T-cell (primary cell): Measurements from ENCODE around the gene TMEM176A. TPM values are rescaled to one million over a fixed set of nuclear protein-coding genes. Genes with fewer than 3 reads are reported as not detected.

Experiments
- ATAC-seq, 4 experiments: fragments of 200-7000 bp in 3 of 4; fragments of 150-1000 bp in 1 of 4; cut with Tn5 transposase; replicated peaks in 1 of 4; 1 replicate in 3 of 4; 2 replicates in 1 of 4; pipeline ENCODE4 v1.10.0; 2021; ENCODE audit warnings: moderate library complexity in 3 of 4, mild to moderate bottlenecking in 2 of 4, moderate number of reproducible peaks in 1 of 4
- CTCF ChIA-PET, 2 donors: fragments of 300-600 bp; sonication (Branson Sonifier 250); formaldehyde crosslinking; loops; one replicate each; lab custom pipeline; 2022; ENCODE audit warnings: antibody characterized with exemption in 2 of 2; lab: Charles Lee
- POLR2A ChIA-PET, 2 donors: fragments of 300-600 bp; sonication (Branson Sonifier 250); formaldehyde crosslinking; loops; one replicate each; lab custom pipeline; 2022; ENCODE audit warnings: antibody characterized with exemption in 2 of 2; lab: Charles Lee
- DNase-seq, 35 experiments: peaks; one replicate each; pipeline versions ENCODE4 v3.0.0 to v3.0.0-alpha.2; 2013 to 2023
- H3K27ac ChIP-seq: one replicate; pipeline ENCODE4 v1.5.1; 2013; ENCODE audit warnings: low read length
- H3K27me3 ChIP-seq, 2 experiments: replicated peaks in 1 of 2; 1 replicate in 1 of 2; 2 replicates in 1 of 2; pipeline versions ENCODE4 v1.6.1 to v1.7.0; 2013; ENCODE audit warnings: low read length in 1 of 2, mixed read lengths in 1 of 2; ENCODE audit not compliant: control insufficient read depth in 2 of 2, insufficient read depth in 2 of 2; ENCODE audit errors: extremely low read depth in 1 of 2
- H3K36me3 ChIP-seq, 2 donors: 1 replicate in 1 of 2; 2 replicates in 1 of 2; pipeline versions ENCODE4 v1.6.1 to v1.7.0; 2013; ENCODE audit warnings: low read length in 1 of 2; ENCODE audit not compliant: control insufficient read depth in 2 of 2, insufficient read depth in 1 of 2; ENCODE audit errors: extremely low read depth in 1 of 2
- H3K4me1 ChIP-seq, 2 experiments: 1 replicate in 1 of 2; 2 replicates in 1 of 2; pipeline versions ENCODE4 v1.6.1 to v1.7.0; 2013; ENCODE audit warnings: low read length in 2 of 2, mixed read lengths in 1 of 2; ENCODE audit not compliant: insufficient read depth in 2 of 2, control insufficient read depth in 1 of 2; ENCODE audit errors: extremely low read depth in 1 of 2
- H3K4me3 ChIP-seq, 2 donors: 1 replicate in 1 of 2; 2 replicates in 1 of 2; pipeline versions ENCODE4 v1.5.1 to v1.7.0; 2013; ENCODE audit warnings: mild to moderate bottlenecking in 2 of 2, low read length in 1 of 2, moderate library complexity in 1 of 2; ENCODE audit not compliant: control insufficient read depth in 1 of 2; ENCODE audit errors: extremely low read depth in 1 of 2
- H3K9me3 ChIP-seq: 2 replicates; pipeline ENCODE4 v1.7.0; 2013
- H3K27ac Mint-ChIP-seq, 2 donors: one replicate each; pipeline ENCODE4 v1.8.0; 2020 to 2021; ENCODE audit warnings: mild to moderate bottlenecking in 2 of 2, mixed read lengths in 2 of 2
- H3K27me3 Mint-ChIP-seq, 2 donors: one replicate each; pipeline ENCODE4 v1.8.0; 2021 to 2022; ENCODE audit warnings: mixed read lengths in 2 of 2
- H3K36me3 Mint-ChIP-seq: one replicate; pipeline ENCODE4 v1.8.0; 2021; ENCODE audit warnings: mixed read lengths
- H3K4me1 Mint-ChIP-seq, 3 donors: one replicate each; pipeline ENCODE4 v1.8.0; 2020 to 2022; ENCODE audit warnings: mixed read lengths in 3 of 3, mild to moderate bottlenecking in 1 of 3
- H3K4me3 Mint-ChIP-seq, 3 donors: one replicate each; pipeline ENCODE4 v1.8.0; 2020 to 2022; ENCODE audit warnings: mild to moderate bottlenecking in 3 of 3, mixed read lengths in 3 of 3, moderate library complexity in 3 of 3
- H3K9me3 Mint-ChIP-seq, 3 donors: one replicate each; pipeline ENCODE4 v1.8.0; 2020 to 2022; ENCODE audit warnings: mixed read lengths in 3 of 3
- WGBS: methylation state at CpG from one replicate; pipeline ENCODE4 v1.1.5; 2013; ENCODE audit warnings: missing lambda C conversion rate; ENCODE audit not compliant: insufficient coverage; 5-methylcytosine and 5-hydroxymethylcytosine counted together
- total RNA-seq, 35 experiments: library from RNA in 6 of 35; stranded (reverse) in 6 of 35; fragments of 120-200 nt in 1 of 35; gene quantifications; one replicate each; pipeline versions ENCODE4 v1.2.1 to v1.2.4 and lab custom pipeline; 2013 to 2026

The TMEM176A gene
- total RNA-seq, 5 donors from 2014 or later (not counting 1 experiment from before 2014, with no cell fraction given): 0.43 to 0.79 (median 0.73) TPM; not detected in 2

GRCh38 chr7:150849204-150849775 lies 48.7 kb downstream of the TMEM176A start:
- ChIA-PET POLR2A (no interaction called here), CTCF (interaction anchor here in 1 of 2 donors (0.6 kb wide), 1 partner anchor 106 kb away, joined by 8 read pairs; no protein-coding TSS in a partner anchor)
- H3K36me3 ChIP-seq: no peaks in the 10 kb centered on the region
- no peak overlapping the region for H3K4me3 Mint-ChIP-seq
- 80% methylated on average over 5 of the region's 10 CpGs for WGBS
- no peaks in the 10 kb centered on the region for H3K9me3 ChIP-seq
- no peaks in the 10 kb centered on the region for H3K4me1 Mint-ChIP-seq
- no peaks in the 10 kb centered on the region for H3K4me1 ChIP-seq
- peak in 1 of 35 experiments; percentile 14 for DNase-seq
- H3K27ac Mint-ChIP-seq: no peak overlapping the region
- peaks cover 28 to 29% of the 10 kb centered on the region in 2 donors for H3K27me3 Mint-ChIP-seq
- no peaks in the 10 kb centered on the region for H3K9me3 Mint-ChIP-seq
- H3K27me3 ChIP-seq: peaks cover 0 to 27% of the 10 kb centered on the region in 2 experiments
- no peak overlapping the region for H3K4me3 ChIP-seq
- no peaks in the 10 kb centered on the region for H3K36me3 Mint-ChIP-seq
- H3K27ac ChIP-seq: no peak overlapping the region
- ATAC-seq: no peak

GRCh38 chr7:150850273-150850672 lies 49.7 kb downstream of the TMEM176A start:
- ChIA-PET POLR2A (no interaction called here), CTCF (no interaction called here)
- 57% methylated on average over 1 of the region's 5 CpGs for WGBS
- ATAC-seq (no peak), DNase-seq (no peak)
- no peaks in the 10 kb centered on the region for H3K4me1 Mint-ChIP-seq
- H3K36me3 Mint-ChIP-seq: no peaks in the 10 kb centered on the region
- H3K27ac Mint-ChIP-seq: no peak overlapping the region
- H3K4me3 Mint-ChIP-seq: no peak overlapping the region
- Histone ChIP-seq H3K27me3 (peaks cover 0 to 37% of the 10 kb centered on the region in 2 experiments), H3K36me3 (no peaks in the 10 kb centered on the region), H3K4me3 (no peak overlapping the region), H3K9me3 (no peaks in the 10 kb centered on the region), H3K27ac (no peak overlapping the region), H3K4me1 (no peaks in the 10 kb centered on the region)
- peaks cover 28 to 31% of the 10 kb centered on the region in 2 donors for H3K27me3 Mint-ChIP-seq
- H3K9me3 Mint-ChIP-seq: no peaks in the 10 kb centered on the region

- POLR2A ChIA-PET: no interaction called here
- Mint-ChIP-seq H3K9me3 (no peaks in the 10 kb centered on the region), H3K4me1 (no peaks in the 10 kb centered on the region), H3K4me3 (no peak overlapping the region), H3K36me3 (no peaks in the 10 kb centered on the region), H3K27ac (no peak overlapping the region), H3K27me3 (peaks cover 34 to 36% of the 10 kb centered on the region in 2 donors)
- Histone ChIP-seq H3K27ac (no peak overlapping the region), H3K4me3 (no peak overlapping the region), H3K36me3 (no peaks in the 10 kb centered on the region), H3K27me3 (peaks cover 0 to 47% of the 10 kb centered on the region in 2 experiments), H3K9me3 (no peaks in the 10 kb centered on the region), H3K4me1 (no peaks in the 10 kb centered on the region)
- ATAC-seq: no peak
- DNase-seq: no peak
- CTCF ChIA-PET: no interaction called here
- WGBS: 81% methylated on average over 17 of the region's 19 CpGs
Observed at GRCh38 chr7:150851492-150852370, 51.2 kb downstream of the TMEM176A start.

GRCh38 chr7:150852371-150852905 lies 51.9 kb downstream of the TMEM176A start, which contains the start of gene AOC1:
AOC1 (plus strand) TSS chr7:150852517; CDS start chr7:150856471, 3,954 bp downstream.
- no peaks in the 10 kb centered on the region for H3K36me3 ChIP-seq
- ChIA-PET CTCF (no interaction called here), POLR2A (no interaction called here)
- peaks cover 0 to 53% of the 10 kb centered on the region in 2 experiments for H3K27me3 ChIP-seq
- 51% methylated on average over 5 of the region's 8 CpGs for WGBS
- no peak within 1 kb of the TSS for H3K4me3 ChIP-seq
- no peaks in the 10 kb centered on the region for H3K9me3 ChIP-seq
- no peaks in the 10 kb centered on the region for H3K9me3 Mint-ChIP-seq
- ATAC-seq (no peak), DNase-seq (peak in 1 of 35 experiments; percentile 5)
- H3K27ac ChIP-seq: no peak within 1 kb of the TSS
- H3K27ac Mint-ChIP-seq: no peak within 1 kb of the TSS
- H3K4me3 Mint-ChIP-seq: no peak within 1 kb of the TSS
- H3K4me1 Mint-ChIP-seq: no peaks in the 10 kb centered on the region
- H3K36me3 Mint-ChIP-seq: no peaks in the 10 kb centered on the region
- no peaks in the 10 kb centered on the region for H3K4me1 ChIP-seq
- H3K27me3 Mint-ChIP-seq: peaks cover 34 to 38% of the 10 kb centered on the region in 2 donors

- peaks cover 34 to 38% of the 10 kb centered on the region in 2 donors for H3K27me3 Mint-ChIP-seq
- WGBS: 64% methylated on average over 8 of the region's 19 CpGs
- no peak for ATAC-seq
- Histone ChIP-seq H3K27me3 (peaks cover 0 to 57% of the 10 kb centered on the region in 2 experiments), H3K4me1 (no peaks in the 10 kb centered on the region), H3K27ac (no peak overlapping the region), H3K4me3 (no peak overlapping the region), H3K36me3 (no peaks in the 10 kb centered on the region), H3K9me3 (no peaks in the 10 kb centered on the region)
- no peaks in the 10 kb centered on the region for H3K9me3 Mint-ChIP-seq
- no peak overlapping the region for H3K27ac Mint-ChIP-seq
- ChIA-PET CTCF (no interaction called here), POLR2A (no interaction called here)
- no peaks in the 10 kb centered on the region for H3K4me1 Mint-ChIP-seq
- no peak overlapping the region for H3K4me3 Mint-ChIP-seq
- H3K36me3 Mint-ChIP-seq: no peaks in the 10 kb centered on the region
- DNase-seq: peak in 1 of 35 experiments; percentile 11
Observed at GRCh38 chr7:150854066-150855000, 53.8 kb downstream of the TMEM176A start.
